Duodenal mucosa (tissue), 2 donors: ENCODE measurements around the gene CCDC85A.
"Not testable (repeated sequence)": the region's sequence is repeated elsewhere in the genome, so short reads cannot be mapped to it uniquely, and the experiment has no call there.

Source experiments
- H3K27ac ChIP-seq: one replicate; pipeline ENCODE4 v1.7.0; 2013; ENCODE audit warnings: low read depth, low read length
- H3K27me3 ChIP-seq, 2 donors: one replicate each; pipeline ENCODE4 v1.7.0; 2013; ENCODE audit warnings: low read length in 2 of 2, control low read depth in 1 of 2; ENCODE audit not compliant: insufficient read depth in 2 of 2, control insufficient read depth in 1 of 2
- H3K36me3 ChIP-seq, 2 donors: one replicate each; pipeline ENCODE4 v1.7.0; 2013; ENCODE audit warnings: low read length in 2 of 2, control low read depth in 1 of 2; ENCODE audit not compliant: insufficient read depth in 2 of 2, control insufficient read depth in 1 of 2
- H3K4me1 ChIP-seq, 2 donors: one replicate each; pipeline ENCODE4 v1.7.0; 2013; ENCODE audit warnings: low read length in 2 of 2, control low read depth in 1 of 2; ENCODE audit not compliant: insufficient read depth in 2 of 2, control insufficient read depth in 1 of 2
- H3K4me3 ChIP-seq, 2 donors: one replicate each; pipeline ENCODE4 v1.7.0; 2013; ENCODE audit warnings: low read length in 2 of 2, low read depth in 1 of 2
- H3K9ac ChIP-seq, 2 donors: one replicate each; pipeline ENCODE4 v1.7.0; 2013; ENCODE audit warnings: low read length in 2 of 2, low read depth in 1 of 2
- H3K9me3 ChIP-seq, 2 donors: one replicate each; pipeline ENCODE4 v1.7.0; 2013; ENCODE audit warnings: low read length in 2 of 2, control low read depth in 1 of 2; ENCODE audit not compliant: control insufficient read depth in 1 of 2

CCDC85A gene

DNA sequence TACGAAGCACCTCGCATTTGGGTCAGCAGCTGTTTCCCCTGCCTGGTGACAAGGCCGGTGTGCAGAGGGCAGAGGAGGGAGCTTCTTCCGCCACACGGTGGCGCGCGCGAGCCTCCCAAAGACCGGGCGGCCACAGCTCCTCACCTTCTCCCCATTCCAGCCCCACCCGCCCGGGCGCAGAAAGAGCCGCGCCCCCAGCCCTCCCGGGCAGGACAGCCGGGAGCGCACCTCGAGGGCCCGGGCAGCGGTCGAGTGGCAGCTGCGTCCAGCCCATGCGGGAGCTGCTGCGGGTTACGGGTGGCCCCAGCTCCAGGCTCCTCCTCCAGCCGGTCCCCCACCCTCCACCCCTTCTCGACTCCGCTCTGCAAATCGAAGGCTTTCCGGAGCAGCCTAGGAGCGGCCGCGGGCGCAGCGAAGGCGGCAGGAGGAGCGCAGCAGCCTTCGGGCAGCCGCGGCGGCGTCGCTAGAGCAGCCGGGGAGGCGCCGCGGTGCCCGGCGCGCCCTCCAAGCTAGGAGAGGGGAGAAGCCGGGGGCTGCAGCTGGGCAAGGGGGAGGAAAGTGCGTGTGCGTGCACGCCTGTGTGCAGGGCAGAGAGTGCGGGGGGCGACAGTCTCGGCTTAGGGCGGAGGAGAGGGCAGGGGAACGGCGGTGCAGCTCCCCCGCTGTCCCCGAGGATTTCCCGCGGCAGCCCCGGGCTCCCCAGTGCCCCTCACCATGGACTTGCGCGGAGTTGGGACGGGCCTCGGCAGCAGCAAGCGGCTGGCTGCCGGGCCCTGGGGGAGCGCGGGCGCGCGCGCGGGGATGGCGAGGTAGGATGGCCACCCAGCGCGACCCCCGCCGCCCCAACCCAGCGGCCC is at the start of gene CCDC85A:
Gene CCDC85A, plus strand, starts transcription at position 348 of the 857 bp plus-strand sequence. CDS start 635 bp downstream, outside the sequence.
- no peaks in the 10 kb centered on the region for H3K4me1 ChIP-seq
- H3K36me3 ChIP-seq: no peaks in the 10 kb centered on the region
- H3K9me3 ChIP-seq: no peaks in the 10 kb centered on the region
- H3K4me3 ChIP-seq: peak within 1 kb of the TSS; percentile 55 to 64
- no peak within 1 kb of the TSS for H3K9ac ChIP-seq
- peaks cover 23 to 24% of the 10 kb centered on the region in 2 donors for H3K27me3 ChIP-seq
- no peak within 1 kb of the TSS for H3K27ac ChIP-seq

DNA sequence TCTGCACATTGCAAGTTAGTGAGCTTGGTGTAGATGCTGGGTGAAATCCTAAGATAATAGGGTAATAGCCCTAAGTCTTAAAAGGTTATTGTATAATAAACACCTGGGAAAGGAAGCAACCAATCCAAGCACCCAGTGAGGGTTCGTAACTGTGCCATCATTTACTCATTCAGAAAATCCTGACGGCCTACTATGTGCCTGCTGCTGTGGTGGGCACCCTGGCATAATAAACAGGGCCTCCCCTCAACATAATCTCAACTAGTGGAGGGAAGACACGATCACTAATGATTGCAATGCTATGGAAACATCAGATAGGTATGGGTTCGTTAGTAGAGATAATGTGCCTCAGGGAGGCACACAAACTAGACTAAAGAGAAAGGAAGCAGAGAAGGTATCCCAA is 48.9 kb upstream of the CCDC85A start:
- Histone ChIP-seq H3K9me3 (no peaks in the 10 kb centered on the region), H3K27ac (no peak overlapping the region), H3K36me3 (no peaks in the 10 kb centered on the region), H3K27me3 (no peaks in the 10 kb centered on the region), H3K4me1 (no peaks in the 10 kb centered on the region), H3K9ac (no peak overlapping the region), H3K4me3 (no peak overlapping the region)

DNA sequence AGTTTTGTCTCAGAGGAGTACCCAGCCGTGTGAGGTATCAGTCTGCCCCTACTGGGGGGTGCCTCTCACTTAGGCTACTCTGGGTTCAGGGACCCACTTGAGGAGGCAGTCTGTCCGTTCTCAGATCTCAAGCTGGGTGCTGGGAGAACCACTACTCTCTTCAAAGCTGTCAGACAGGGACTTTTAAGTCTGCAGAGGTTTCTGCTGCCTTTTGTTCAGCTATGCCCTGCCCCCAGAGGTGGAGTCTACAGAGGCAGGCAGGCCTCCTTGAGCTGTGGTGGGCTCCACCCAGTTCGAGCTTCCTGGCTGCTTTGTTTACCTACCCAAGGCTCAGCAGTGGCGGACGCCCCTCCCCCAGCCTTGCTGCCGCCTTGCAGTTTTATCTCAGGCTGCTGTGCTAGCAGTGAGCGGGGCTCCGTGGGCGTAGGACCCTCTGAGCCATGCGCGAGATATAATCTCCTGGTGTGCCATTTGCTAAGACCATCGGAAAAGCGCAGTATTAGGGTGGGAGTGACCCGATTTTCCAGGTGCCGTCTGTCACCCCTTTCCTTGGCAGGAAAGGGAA is 41.2 kb upstream of the CCDC85A start:
- not testable (repeated sequence) for H3K27me3 ChIP-seq, H3K4me3 ChIP-seq, H3K9ac ChIP-seq, H3K36me3 ChIP-seq, H3K4me1 ChIP-seq, H3K27ac ChIP-seq, H3K9me3 ChIP-seq

GRCh38 chr2:56147907-56148306 is 35.9 kb upstream of the CCDC85A start:
- no peaks in the 10 kb centered on the region for H3K27me3 ChIP-seq
- no peaks in the 10 kb centered on the region for H3K4me1 ChIP-seq
- H3K4me3 ChIP-seq: no peak overlapping the region
- H3K27ac ChIP-seq: no peak overlapping the region
- H3K36me3 ChIP-seq: no peaks in the 10 kb centered on the region
- H3K9ac ChIP-seq: no peak overlapping the region
- H3K9me3 ChIP-seq: no peaks in the 10 kb centered on the region

- Histone ChIP-seq H3K27ac (no peak overlapping the region), H3K4me1 (no peaks in the 10 kb centered on the region), H3K4me3 (no peak overlapping the region), H3K36me3 (no peaks in the 10 kb centered on the region), H3K9ac (no peak overlapping the region), H3K27me3 (no peaks in the 10 kb centered on the region), H3K9me3 (no peaks in the 10 kb centered on the region)
These were observed 35.0 kb upstream of the CCDC85A start for GRCh38 chr2:56148825-56149224.

DNA sequence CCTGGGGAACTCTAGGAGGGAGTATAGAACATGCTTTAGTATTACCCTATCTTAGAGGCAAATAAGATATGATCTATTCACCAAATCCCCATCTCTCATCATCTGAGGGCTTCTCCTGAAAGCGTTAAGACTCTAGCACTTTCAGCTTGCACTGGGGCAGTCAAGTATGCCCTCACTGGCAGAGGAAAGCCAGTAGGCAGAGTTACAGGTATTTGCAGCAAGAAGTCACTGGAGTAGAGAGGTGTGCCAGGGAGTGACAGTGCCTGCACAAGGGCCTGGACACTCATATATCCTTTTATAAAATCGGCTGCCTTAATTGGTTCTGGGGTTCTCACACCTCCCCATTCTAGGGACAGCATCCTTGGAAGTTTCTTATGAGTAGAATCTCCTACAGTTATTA is 31.9 kb upstream of the CCDC85A start:
- Histone ChIP-seq H3K27ac (no peak overlapping the region), H3K4me1 (no peaks in the 10 kb centered on the region), H3K9me3 (no peaks in the 10 kb centered on the region), H3K27me3 (no peaks in the 10 kb centered on the region), H3K4me3 (no peak overlapping the region), H3K9ac (no peak overlapping the region), H3K36me3 (no peaks in the 10 kb centered on the region)

- Histone ChIP-seq H3K9me3 (no peaks in the 10 kb centered on the region), H3K9ac (no peak overlapping the region), H3K4me3 (no peak overlapping the region), H3K36me3 (no peaks in the 10 kb centered on the region), H3K27me3 (no peaks in the 10 kb centered on the region), H3K27ac (no peak overlapping the region), H3K4me1 (no peaks in the 10 kb centered on the region)
These were observed 28.6 kb upstream of the CCDC85A start for GRCh38 chr2:56155188-56155587.

DNA sequence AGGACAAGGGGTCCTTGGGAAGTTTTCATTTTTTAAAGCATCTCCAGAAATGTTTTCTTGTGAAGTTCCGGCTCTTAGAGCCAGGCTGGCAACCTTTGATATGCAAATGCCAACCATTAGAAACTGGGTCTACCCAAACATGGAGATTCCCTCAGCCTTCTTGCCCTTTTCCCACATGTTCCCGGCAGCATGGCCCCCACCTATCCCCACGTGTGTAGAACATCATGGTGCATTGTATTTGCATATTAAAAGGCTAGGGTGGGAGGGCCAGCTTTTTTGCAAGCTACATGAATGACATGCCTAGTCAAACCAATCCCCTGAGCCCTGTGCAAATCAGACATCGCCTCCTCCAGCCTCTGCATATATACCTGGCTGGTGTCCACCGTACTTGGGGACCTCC is 23.9 kb upstream of the CCDC85A start:
- H3K27me3 ChIP-seq: not testable (repeated sequence)

DNA sequence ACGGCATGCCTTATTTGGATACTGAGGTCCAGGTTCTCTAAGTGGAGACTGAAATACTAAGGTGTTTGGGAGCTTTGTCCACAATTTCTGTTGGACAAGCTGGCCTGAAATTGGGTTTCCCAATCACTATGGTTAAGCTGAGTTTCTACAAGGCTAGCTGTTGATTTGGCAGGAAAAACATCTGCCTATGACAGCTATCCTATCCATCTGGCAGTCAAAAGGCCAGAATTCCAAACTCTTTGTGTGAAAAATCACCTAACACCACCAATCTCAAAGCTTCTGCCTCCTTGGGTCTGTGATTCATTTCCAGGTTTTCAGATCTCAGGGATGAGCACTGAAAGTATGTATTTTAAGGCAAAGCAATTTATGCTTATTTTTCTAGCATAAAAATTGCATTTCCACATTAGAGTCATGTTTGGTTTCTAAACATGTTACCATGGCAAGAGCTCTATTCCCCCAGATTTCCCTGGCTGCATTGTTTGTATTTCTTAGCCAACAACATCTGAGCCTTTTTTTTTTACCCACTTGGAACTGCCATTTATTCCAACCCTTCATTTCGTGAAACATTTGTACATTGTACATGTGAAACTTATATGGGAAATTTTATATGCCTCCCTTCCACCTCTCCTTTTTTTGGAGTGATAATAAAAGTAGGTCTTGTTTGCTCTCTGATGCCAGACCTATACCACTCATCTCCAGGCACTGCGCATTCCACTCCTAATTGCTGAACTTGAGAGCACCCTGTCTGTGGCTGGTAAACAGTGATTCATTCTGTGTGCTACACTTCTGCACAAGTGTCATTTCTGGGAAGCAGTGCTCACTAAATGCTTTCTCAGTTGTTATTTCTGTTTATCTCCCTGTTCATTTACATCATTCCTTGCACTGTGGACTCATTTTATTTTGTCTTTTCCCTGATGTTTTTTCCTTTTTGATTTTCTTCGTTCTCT is 15.9 kb upstream of the CCDC85A start:
- no peaks in the 10 kb centered on the region for H3K36me3 ChIP-seq
- no peaks in the 10 kb centered on the region for H3K9me3 ChIP-seq
- H3K4me1 ChIP-seq: no peaks in the 10 kb centered on the region
- no peaks in the 10 kb centered on the region for H3K27me3 ChIP-seq
- no peak overlapping the region for H3K27ac ChIP-seq
- H3K9ac ChIP-seq: no peak overlapping the region
- H3K4me3 ChIP-seq: no peak overlapping the region

More for the DNA sequence above, 23.9 kb upstream of the CCDC85A start:
- H3K9me3 ChIP-seq, H3K9ac ChIP-seq, H3K36me3 ChIP-seq, H3K4me3 ChIP-seq, H3K27ac ChIP-seq, H3K4me1 ChIP-seq: not testable (repeated sequence)

GRCh38 chr2:56169521-56169920 is 14.3 kb upstream of the CCDC85A start:
- no peak overlapping the region for H3K27ac ChIP-seq
- H3K4me1 ChIP-seq: no peaks in the 10 kb centered on the region
- H3K27me3 ChIP-seq: no peaks in the 10 kb centered on the region
- no peaks in the 10 kb centered on the region for H3K36me3 ChIP-seq
- H3K9me3 ChIP-seq: no peaks in the 10 kb centered on the region
- H3K4me3 ChIP-seq: no peak overlapping the region
- H3K9ac ChIP-seq: no peak overlapping the region
